ENCODE data around the gene METTL15.

- TF ChIP-seq, protein P1, sequence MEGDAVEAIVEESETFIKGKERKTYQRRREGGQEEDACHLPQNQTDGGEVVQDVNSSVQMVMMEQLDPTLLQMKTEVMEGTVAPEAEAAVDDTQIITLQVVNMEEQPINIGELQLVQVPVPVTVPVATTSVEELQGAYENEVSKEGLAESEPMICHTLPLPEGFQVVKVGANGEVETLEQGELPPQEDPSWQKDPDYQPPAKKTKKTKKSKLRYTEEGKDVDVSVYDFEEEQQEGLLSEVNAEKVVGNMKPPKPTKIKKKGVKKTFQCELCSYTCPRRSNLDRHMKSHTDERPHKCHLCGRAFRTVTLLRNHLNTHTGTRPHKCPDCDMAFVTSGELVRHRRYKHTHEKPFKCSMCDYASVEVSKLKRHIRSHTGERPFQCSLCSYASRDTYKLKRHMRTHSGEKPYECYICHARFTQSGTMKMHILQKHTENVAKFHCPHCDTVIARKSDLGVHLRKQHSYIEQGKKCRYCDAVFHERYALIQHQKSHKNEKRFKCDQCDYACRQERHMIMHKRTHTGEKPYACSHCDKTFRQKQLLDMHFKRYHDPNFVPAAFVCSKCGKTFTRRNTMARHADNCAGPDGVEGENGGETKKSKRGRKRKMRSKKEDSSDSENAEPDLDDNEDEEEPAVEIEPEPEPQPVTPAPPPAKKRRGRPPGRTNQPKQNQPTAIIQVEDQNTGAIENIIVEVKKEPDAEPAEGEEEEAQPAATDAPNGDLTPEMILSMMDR (IDR thresholded peaks at IDR 0.05) = no peak
- no peak for TF ChIP-seq EZH2 (IDR thresholded peaks at IDR 0.05; ENCODE audit: borderline replicate concordance, insufficient read depth, low read depth, low read length, poor library complexity, severe bottlenecking)
Measured at GRCh38 chr11:28114731-28115130, 6.5 kb downstream of the METTL15 start.
